ENCODE data around the gene FGFR2. TPM values are rescaled to one million over a fixed set of nuclear protein-coding genes. Genes with fewer than 3 reads are reported as not detected.

The FGFR2 gene
- total RNA-seq, 1 donor from 2014 or later: 7.4 TPM

DNA sequence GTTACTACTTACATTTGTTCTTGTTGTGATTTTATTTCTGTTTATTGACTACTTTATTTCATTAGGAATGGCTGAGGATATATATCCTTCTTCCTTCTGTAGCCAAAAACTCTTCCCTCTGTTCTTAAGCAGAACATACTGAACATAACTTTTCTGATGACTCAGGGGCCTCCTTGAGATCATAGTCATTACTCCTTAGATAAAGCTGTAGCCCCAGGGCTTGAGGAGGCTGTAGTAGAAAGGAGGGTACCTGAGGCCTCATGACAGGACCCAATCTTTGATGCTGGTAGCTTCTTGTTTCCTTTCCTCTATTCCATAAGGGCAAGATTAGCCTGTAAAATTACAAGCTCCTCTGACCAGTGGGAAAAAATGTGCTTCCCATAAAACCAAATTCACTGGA, 41.2 kb upstream of the FGFR2 start:
- Mint-ChIP-seq H3K27me3 (ENCODE audit: unreplicated experiment) (peaks cover 2% of the 10 kb centered on the region), H3K4me3 (ENCODE audit: unreplicated experiment) (no peak overlapping the region), H3K4me1 (ENCODE audit: low read depth, unreplicated experiment) (no peaks in the 10 kb centered on the region), H3K27ac (ENCODE audit: unreplicated experiment) (no peak overlapping the region), H3K9me3 (ENCODE audit: unreplicated experiment) (peaks cover 6% of the 10 kb centered on the region), H3K36me3 (ENCODE audit: unreplicated experiment) (peaks cover 18% of the 10 kb centered on the region)
- no peak for DNase-seq
- TF ChIP-seq, protein P1, sequence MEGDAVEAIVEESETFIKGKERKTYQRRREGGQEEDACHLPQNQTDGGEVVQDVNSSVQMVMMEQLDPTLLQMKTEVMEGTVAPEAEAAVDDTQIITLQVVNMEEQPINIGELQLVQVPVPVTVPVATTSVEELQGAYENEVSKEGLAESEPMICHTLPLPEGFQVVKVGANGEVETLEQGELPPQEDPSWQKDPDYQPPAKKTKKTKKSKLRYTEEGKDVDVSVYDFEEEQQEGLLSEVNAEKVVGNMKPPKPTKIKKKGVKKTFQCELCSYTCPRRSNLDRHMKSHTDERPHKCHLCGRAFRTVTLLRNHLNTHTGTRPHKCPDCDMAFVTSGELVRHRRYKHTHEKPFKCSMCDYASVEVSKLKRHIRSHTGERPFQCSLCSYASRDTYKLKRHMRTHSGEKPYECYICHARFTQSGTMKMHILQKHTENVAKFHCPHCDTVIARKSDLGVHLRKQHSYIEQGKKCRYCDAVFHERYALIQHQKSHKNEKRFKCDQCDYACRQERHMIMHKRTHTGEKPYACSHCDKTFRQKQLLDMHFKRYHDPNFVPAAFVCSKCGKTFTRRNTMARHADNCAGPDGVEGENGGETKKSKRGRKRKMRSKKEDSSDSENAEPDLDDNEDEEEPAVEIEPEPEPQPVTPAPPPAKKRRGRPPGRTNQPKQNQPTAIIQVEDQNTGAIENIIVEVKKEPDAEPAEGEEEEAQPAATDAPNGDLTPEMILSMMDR (IDR thresholded peaks at IDR 0.05; ENCODE audit: partially characterized antibody, unreplicated experiment): no peak

DNA sequence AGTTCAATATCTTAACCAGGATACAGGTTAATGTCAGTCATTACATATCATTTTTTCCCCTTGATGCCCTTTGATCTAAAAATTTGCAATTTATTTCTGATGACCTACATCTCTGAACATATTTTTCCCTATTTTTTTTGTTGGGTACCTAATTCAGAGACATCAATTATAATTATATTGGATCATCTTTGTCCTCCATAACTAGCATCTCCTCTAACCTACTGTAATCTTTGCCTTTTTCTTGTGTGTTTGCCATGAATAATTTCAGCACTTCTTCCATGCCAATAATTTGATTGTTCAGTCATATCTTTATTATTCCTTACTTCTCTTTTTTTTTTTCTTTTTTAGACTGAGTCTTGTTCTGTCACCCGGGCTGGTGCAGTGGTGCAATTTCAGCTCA, 39.2 kb upstream of the FGFR2 start:
- no peaks in the 10 kb centered on the region for H3K4me1 Mint-ChIP-seq (ENCODE audit: low read depth, unreplicated experiment)
- no peak overlapping the region for H3K27ac Mint-ChIP-seq (ENCODE audit: unreplicated experiment)
- peaks cover 6% of the 10 kb centered on the region for H3K9me3 Mint-ChIP-seq (ENCODE audit: unreplicated experiment)
- H3K36me3 Mint-ChIP-seq (ENCODE audit: unreplicated experiment): peaks cover 18% of the 10 kb centered on the region
- H3K4me3 Mint-ChIP-seq (ENCODE audit: unreplicated experiment): no peak overlapping the region
- H3K27me3 Mint-ChIP-seq (ENCODE audit: unreplicated experiment): peaks cover 2% of the 10 kb centered on the region
- no peak for DNase-seq
- TF ChIP-seq, protein P1 (IDR thresholded peaks at IDR 0.05; ENCODE audit: partially characterized antibody, unreplicated experiment): no peak

DNA sequence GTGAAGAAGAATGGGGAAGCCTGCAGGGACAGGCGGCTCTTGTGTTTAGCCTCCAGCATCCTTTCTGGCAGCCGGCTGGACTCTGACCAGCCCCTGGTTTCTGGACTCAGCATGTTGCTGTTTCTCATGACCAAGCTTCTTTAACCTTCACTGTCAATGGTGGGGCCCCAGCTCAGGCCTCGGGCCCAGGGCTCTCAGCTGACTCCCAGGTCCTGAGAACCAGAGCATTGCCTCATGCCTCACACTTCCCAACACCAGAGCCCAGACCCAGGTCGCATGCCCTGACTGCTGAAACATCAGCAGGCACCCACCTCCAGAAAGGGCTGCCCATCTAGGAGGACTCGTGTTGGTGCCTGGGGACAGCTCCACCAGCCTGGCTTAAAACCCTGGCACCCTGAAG, 34.8 kb upstream of the FGFR2 start:
- Mint-ChIP-seq H3K36me3 (ENCODE audit: unreplicated experiment) (peaks cover 9% of the 10 kb centered on the region), H3K4me3 (ENCODE audit: unreplicated experiment) (no peak overlapping the region), H3K27ac (ENCODE audit: unreplicated experiment) (no peak overlapping the region), H3K4me1 (ENCODE audit: low read depth, unreplicated experiment) (peaks cover 6% of the 10 kb centered on the region), H3K27me3 (ENCODE audit: unreplicated experiment) (no peaks in the 10 kb centered on the region), H3K9me3 (ENCODE audit: unreplicated experiment) (peaks cover 3% of the 10 kb centered on the region)
- no peak for DNase-seq
- TF ChIP-seq, protein P1 (IDR thresholded peaks at IDR 0.05; ENCODE audit: partially characterized antibody, unreplicated experiment): no peak

GRCh38 chr10:121631365-121632029, 33.3 kb upstream of the FGFR2 start:
- Mint-ChIP-seq H3K27ac (ENCODE audit: unreplicated experiment) (no peak overlapping the region), H3K27me3 (ENCODE audit: unreplicated experiment) (no peaks in the 10 kb centered on the region), H3K36me3 (ENCODE audit: unreplicated experiment) (no peaks in the 10 kb centered on the region), H3K4me3 (ENCODE audit: unreplicated experiment) (no peak overlapping the region), H3K9me3 (ENCODE audit: unreplicated experiment) (no peaks in the 10 kb centered on the region), H3K4me1 (ENCODE audit: low read depth, unreplicated experiment) (peaks cover 6% of the 10 kb centered on the region)
- DNase-seq: no peak
- TF ChIP-seq, protein P1 (IDR thresholded peaks at IDR 0.05; ENCODE audit: partially characterized antibody, unreplicated experiment): no peak

DNA sequence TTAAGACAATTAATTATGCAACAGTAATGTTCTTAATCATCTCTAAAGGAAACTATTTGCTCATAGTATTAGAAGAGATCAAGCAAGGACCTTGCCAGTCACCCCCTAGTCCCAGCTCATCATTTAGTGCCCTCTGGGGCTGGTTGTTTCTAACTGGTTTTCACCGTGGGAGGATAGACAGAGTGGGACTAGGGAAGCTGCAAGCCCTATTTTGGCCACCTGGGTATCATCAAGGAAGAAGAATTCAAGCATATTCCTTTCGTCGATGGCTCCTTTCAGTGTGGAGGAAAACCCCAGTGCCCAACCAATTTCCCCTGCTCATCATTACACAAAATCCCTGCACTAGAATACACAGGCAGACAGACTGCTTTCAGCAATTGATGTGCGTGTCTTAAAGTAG, 30.6 kb upstream of the FGFR2 start:
- Mint-ChIP-seq H3K27me3 (ENCODE audit: unreplicated experiment) (no peaks in the 10 kb centered on the region), H3K36me3 (ENCODE audit: unreplicated experiment) (no peaks in the 10 kb centered on the region), H3K4me3 (ENCODE audit: unreplicated experiment) (no peak overlapping the region), H3K4me1 (ENCODE audit: low read depth, unreplicated experiment) (peaks cover 6% of the 10 kb centered on the region), H3K27ac (ENCODE audit: unreplicated experiment) (no peak overlapping the region), H3K9me3 (ENCODE audit: unreplicated experiment) (no peaks in the 10 kb centered on the region)
- no peak for DNase-seq
- TF ChIP-seq, protein P1 (IDR thresholded peaks at IDR 0.05; ENCODE audit: partially characterized antibody, unreplicated experiment): no peak
